NCI-H460 (cell line): ENCODE data around the gene NLRX1. TPM values are rescaled to one million over a fixed set of nuclear protein-coding genes. Genes with fewer than 3 reads are reported as not detected.
"Not testable (repeated sequence)": the region's sequence is repeated elsewhere in the genome, so short reads cannot be mapped to it uniquely, and the experiment has no call there.

Experiments
- DNase-seq: peaks from one replicate; pipeline ENCODE4 v3.0.0-alpha.2; 2016; ENCODE audit warnings: low read depth; ENCODE audit errors: extremely low read depth
- polyA plus RNA-seq: library from polyadenylated mRNA; depleted of rRNA; stranded (reverse); fragments of >200 nt; gene quantifications from 2 replicates; pipeline ENCODE4 v1.2.3, GENCODE V29; 2014; cell fraction: nucleus; rRNA removed
- total RNA-seq: library from RNA; depleted of rRNA; stranded (reverse); fragments of >200 nt; shearing (Covaris generic); gene quantifications from 2 replicates; pipeline ENCODE4 v1.2.3, GENCODE V29; 2014; rRNA removed

The NLRX1 gene, protein sequence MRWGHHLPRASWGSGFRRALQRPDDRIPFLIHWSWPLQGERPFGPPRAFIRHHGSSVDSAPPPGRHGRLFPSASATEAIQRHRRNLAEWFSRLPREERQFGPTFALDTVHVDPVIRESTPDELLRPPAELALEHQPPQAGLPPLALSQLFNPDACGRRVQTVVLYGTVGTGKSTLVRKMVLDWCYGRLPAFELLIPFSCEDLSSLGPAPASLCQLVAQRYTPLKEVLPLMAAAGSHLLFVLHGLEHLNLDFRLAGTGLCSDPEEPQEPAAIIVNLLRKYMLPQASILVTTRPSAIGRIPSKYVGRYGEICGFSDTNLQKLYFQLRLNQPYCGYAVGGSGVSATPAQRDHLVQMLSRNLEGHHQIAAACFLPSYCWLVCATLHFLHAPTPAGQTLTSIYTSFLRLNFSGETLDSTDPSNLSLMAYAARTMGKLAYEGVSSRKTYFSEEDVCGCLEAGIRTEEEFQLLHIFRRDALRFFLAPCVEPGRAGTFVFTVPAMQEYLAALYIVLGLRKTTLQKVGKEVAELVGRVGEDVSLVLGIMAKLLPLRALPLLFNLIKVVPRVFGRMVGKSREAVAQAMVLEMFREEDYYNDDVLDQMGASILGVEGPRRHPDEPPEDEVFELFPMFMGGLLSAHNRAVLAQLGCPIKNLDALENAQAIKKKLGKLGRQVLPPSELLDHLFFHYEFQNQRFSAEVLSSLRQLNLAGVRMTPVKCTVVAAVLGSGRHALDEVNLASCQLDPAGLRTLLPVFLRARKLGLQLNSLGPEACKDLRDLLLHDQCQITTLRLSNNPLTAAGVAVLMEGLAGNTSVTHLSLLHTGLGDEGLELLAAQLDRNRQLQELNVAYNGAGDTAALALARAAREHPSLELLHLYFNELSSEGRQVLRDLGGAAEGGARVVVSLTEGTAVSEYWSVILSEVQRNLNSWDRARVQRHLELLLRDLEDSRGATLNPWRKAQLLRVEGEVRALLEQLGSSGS
- total RNA-seq, result 12.4 and 13.6 TPM in 2 replicates
- polyA plus RNA-seq, result 21.7 and 29.1 TPM in 2 replicates

DNA sequence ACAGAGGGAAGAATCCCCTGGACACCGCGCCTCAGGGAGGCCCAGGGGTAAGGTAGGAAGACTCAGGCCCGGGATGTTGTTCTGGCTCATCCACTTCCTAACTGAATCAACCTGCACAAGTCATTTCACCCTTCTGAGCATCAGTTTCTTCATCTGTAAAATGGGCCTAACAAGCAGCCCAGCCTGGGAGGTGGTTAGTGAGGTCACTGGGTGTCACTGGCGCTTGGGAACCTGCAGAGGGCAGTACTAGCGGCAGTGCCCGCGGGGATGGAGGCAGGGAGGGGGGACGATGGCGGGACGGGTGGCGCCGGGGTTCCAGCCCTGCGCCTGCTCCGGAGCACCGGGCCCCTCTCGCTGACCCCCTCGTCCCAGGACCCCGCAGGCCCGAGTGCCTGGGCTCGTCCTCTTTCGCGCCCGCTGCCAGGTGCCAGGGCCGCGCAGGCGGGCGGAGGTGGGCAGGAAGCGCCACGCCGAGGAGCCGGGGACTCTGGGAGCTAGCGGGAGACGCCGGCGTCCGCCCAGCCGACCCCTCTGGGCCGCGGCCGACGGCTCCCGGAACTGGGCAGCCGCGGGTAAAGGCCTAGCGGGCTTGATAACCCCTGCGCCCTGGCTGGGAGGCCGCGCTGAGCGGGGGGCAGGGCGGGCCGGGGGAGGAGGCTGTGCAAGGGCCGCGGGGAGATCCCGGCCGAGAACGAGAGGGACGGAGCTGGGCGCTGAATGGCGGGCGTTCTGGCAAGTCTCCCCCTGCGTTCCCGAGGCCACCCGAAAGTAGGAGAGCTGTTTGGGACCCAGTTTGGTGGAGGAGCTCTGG, at the start of gene NLRX1:
Gene NLRX1 (plus strand): TSS at position 255 of the 811 bp plus-strand sequence. CDS start 2,679 bp downstream, outside the sequence.
- peak; percentile 80 for DNase-seq

DNA sequence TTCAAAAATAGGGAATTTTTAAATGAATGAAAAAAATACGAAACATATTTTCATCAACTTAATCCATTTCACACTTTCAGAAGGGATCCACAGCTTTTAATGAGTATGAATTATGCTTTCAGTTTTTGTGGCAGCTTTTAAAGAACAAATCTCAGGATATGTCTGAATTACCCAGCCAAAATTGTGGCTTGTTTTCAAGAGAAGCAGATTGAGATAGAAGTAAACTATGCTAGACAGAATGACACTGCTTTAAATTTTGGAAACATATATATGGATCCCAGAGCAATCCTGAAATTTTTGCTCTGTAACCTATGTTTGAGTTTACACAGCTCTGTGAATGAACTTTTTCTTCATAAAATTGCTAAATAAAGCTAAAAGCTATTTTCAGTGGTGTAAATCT, 49.6 kb upstream of the NLRX1 start:
- no peak for DNase-seq

DNA sequence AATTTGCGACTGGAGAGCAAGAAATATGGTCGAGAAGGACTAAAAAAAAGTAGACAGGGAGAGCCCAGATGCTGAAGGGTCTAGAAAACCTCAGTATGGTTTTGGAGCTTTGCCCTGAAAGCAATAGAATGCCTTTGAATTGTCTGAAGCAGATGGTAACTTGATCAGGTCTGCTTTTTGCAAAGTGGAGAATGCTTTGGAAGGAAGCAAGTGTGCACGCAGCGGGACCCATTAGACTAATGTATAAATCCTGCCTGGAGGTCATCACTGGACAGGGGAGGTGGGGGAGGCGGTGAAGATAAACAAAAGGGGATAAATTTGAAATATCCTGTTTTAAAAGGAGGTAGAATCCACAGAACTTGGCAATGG, 47.9 kb upstream of the NLRX1 start:
- DNase-seq, result no peak

DNA sequence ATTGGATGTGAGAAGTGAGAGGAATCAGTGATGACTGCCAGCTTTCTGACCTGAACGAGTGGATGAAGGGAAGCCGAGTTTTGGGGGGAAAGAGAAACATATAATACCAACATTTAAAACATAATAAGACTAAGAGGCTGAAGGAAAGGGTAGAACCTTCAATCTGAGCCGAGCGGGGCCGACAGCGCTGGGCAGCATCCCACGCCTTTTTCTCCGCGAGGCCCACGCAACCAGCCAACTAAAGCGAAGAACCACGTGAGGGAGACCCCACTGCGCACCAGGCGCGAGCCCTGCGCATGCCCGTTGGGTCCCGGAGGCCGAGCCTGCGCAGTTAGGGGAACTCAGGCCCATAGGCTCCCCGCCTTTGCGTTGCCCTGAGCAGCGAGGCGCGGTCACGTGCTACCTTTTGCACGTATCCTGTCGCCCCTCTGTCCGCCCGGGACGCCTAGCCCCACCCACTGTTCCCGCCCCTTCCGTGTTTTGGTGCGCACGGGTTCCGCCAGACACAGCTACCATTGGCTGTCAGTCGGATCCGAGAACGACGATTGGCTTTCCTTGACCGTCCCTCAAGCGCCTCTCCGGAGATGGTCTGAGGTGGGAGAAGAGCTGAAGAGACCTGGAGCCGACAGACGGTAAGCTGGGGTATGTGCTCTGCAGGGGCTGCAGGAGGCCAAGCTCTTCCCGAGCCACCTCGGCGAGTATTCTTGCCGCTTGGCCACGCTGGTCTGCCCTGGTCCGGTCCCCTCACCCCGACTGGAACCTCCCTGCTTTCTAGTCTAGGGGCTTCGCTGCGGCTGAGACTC, 47.3 kb upstream of the NLRX1 start, which contains the start of gene HINFP:
Gene HINFP (plus strand): TSS at position 573 of the 803 bp plus-strand sequence. CDS start 5,365 bp downstream, outside the sequence.
- DNase-seq, result peak; percentile 96

DNA sequence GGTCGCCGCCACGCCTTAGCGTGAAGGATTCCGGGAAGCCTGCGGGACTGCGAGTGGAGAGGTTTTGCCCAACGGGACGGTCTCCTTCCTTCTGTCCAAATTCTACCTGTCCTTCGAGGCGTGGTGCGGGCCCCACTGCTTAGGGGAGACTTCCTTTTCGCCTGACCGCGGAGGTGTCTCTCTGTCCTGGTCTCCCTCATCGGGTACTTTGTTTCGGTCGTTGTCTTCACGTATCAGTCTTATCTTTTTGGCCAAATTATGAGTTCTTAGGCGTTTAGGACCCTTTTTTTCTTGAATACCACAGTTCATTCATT, 46.8 kb upstream of the NLRX1 start:
- no peak for DNase-seq

DNA sequence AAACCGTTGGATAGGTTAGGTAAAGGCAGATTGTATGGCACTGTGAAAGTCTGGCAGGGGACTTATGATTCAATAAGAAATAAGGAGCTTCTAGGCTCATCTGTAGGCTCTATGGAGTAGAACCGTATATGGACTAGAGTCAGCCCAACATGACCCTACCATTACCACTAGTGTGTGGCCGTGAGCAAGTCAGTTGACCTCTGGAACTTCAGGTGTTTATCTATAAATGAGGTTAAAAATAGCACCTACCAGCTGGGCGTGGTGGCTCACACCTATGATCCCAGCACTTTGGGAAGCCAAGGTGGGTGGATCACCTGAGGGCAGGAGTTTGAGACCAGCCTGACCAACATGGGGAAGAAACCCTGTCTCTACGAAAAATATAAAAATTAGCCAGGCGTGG, 42.7 kb upstream of the NLRX1 start:
- no peak for DNase-seq

DNA sequence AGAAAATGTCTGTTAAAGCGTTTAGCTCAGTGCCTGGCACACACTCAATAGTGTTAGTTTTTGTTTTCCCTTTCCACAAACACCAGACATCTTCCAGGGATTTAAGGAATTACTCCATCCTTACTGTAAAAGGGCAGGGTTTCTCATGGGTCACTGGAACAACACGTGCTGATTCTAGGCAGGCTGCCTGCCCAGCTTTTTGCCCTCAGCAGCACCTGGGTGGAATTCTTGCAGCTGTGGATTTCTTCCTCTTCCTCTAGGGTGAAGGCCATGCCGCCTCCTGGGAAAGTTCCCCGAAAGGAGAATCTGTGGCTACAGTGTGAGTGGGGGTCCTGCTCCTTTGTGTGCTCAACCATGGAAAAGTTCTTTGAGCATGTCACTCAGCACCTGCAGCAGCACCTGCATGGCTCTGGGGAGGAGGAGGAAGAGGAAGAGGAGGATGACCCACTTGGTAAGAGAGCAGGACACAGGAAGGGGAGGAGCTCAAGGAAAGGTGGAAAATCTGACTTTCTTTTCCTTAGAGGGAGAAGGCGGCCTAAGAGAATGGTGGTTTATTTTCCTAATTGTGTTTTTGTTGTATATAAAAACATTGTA, 41.8 kb upstream of the NLRX1 start:
- DNase-seq, result no peak

DNA sequence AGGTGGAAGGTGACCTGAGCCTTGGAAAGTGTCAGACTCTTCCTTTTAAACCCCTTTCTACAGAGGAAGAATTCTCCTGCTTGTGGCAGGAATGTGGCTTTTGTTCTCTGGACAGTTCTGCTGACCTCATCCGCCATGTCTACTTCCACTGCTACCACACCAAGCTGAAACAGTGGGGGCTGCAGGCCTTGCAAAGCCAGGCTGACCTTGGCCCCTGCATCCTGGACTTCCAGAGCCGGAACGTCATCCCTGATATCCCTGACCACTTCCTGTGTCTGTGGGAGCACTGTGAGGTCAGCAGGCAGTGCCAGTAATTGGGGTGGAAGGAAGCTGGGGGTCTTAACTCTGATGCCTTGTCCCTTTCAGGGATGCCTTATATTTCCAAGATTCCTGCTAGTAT, 37.9 kb upstream of the NLRX1 start:
- no peak for DNase-seq

DNA sequence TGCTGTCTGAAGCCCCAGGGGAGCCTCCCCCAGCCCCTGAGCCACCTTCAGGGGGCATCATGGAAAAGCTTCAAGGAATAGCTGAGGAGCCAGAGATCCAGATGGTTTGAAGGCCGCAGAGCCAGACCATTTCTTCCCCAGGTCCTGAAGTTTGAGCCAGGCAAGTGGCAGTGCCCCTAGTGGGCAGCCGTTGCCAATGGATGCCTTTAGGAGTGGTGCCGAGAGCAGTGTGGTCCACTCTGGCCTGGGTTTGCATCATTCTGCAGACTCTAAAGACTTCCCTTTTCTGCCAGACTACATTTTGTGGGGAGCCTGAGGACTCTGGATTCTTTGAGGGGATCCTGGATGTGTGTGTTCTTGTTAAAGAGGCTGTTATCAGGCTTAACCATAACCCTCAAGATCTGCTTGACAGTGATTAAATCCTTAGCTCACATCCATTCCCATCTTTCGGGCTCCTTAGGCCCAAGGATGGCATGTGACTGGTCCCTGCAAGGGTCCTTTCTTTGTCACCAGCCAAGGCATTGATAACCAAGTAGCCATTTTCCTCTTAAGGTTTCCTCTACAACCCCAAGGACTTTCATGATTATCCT, 34.0 kb upstream of the NLRX1 start:
- no peak for DNase-seq

DNA sequence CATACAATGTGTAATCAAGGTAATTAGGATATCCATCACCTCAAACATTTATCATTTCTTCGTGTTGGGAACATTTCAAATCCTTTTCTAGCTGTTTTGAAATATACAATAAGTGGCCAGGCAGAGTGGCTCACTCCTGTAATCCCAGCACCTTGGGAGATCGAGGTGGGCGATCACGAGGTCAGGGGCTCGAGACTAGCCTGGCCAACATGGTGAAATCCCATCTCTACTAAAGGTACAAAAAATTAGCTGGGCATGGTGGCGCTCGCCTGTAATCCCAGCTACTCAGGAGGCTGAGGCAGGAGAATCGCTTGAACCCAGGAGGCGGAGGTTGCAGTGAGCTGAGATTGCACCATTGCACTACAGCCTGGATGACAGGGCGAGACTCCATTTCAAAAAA, 29.2 kb upstream of the NLRX1 start:
- DNase-seq, result not testable (repeated sequence)

DNA sequence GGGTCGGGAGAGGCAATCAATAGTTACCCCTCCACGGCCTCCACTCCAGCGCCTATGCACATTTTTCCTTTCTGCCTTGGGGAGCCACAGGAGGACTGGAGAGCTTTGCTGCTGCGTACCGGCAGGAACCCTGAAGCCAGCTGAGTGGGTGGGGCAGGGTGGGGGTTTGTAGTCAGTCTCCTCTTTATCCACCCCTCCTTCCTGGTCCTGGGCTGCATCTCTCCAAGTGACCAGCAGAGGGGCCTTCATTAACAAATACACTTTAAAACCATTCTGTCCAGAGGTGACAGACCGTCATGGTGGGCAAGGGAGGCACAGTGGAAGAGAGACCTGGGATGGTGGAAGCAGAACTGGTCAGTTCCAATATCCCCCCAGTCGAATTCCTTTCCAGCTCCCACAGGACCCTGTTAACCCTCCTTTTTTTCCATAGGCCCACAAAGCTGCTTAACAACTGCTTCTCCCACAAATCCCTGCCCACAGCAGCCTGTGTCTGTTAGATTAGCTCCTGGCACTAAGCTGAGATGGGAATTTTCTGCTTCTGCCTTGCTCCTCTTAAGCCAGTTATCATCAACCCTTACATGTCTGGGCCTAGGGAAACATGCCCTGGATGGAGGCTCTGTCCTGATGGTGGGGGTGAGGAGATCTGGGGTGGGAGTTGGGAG, 23.6 kb upstream of the NLRX1 start:
- peak; percentile 51 for DNase-seq

DNA sequence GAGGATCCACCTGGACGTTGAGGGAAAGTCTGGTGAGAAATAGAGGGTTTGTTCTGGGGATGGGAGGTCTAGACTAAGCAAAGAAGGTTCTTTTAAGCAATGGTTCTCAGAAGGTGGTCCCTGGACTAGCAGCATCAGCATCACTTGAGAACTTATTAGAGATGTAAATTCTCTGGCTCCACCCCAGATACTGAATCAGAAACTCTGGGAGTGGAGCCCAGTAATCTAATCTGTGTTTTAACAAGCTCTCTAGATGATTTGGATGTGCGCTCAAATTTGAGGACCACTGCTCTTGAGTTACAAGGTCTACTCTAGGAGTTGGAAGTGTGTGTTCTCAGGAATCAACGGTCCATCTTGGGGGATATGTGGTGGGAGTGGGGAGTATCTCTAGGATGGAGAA, 23.0 kb upstream of the NLRX1 start:
- no peak for DNase-seq

DNA sequence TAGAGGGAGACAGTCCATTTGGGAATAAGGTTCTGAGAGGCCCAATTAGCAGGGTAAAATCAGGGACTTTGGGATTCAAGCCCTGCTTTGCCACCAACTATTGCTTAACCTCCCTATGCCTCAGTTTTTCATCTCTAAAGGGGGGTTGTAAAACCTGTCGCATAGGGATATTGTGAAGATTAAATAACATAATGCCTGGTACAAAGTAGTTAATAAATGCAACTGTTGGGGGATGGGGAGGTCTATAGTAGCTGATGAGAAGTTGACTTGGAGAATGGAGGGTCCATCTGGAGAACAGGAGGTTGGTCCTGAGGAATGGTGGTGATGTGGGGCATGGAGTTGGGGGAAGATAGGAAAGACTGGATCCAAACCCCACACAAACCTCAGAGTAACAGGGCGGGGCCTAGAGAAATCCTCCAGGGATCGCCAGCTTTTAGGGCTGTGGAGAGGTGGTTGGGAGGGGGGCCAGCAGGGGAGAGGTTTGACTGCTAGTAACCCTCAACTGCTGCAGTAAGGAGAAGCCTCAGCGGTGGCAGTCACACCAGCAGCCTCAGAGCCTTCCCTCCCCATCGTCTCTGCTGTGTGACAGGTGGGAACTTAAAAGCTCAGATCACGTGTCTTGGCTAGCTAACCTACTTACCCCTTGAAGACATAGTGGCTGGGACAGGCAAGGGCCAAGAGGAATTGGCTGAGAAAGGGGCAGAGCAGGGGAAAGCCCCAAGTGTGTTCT, 20.8 kb upstream of the NLRX1 start:
- no peak for DNase-seq

DNA sequence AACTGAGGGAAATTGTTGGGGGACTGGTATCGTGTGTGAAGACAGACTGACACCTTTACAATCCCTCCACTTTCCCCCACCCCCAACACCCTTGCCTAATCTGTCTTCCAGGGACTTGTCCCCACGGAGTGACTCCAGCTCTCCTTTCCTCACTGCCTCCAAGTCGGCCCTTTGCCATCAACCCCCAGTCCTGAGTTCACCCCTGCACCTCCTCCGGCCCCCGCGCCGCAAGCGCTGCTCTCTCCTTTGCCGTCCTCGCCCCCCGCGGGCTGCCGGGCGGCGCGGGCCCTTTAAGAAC, 19.9 kb upstream of the NLRX1 start:
- no peak for DNase-seq

DNA sequence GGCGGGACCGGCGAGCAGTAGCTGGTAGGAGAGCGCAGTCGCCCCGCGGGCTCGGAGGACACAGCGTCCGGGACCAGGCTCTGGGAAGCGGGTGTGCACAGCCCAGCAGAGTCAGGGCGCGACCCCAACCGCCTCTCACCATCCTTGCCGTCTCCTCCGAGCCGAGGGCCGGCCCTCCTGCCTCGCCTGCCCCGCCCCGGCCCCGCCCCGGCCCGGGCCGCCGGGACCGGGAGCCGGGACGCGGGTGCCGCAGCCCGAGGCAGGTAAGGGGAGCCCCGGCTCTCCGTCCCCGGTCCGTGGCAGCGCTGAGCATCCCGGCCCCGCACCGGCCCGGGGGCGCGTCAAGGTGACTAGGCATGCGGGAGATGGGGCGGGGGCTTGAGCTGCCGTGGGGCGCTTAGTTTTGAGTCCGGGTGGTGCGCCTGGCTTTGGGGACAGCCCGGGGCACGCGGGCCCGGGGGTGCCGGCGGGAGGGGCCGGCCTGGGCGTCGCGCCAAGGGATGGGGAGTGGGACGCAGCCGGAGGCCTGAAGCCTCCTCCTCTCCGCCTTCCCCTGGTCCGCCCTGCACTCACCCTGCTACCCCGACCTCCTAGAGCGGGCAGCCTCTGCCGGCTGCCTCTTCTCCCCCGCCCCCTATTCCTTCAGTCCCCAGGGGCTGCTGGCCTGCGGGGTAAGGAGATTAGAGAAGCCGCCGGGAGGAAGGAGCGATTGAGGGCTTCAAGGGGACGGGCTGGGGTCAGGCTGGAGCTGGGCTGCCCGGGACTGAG, 19.3 kb upstream of the NLRX1 start, which contains the start of gene ABCG4:
Gene ABCG4 (plus strand): TSS at position 35 of the 768 bp plus-strand sequence. CDS start 914 bp downstream, outside the sequence.
- DNase-seq, result no peak

DNA sequence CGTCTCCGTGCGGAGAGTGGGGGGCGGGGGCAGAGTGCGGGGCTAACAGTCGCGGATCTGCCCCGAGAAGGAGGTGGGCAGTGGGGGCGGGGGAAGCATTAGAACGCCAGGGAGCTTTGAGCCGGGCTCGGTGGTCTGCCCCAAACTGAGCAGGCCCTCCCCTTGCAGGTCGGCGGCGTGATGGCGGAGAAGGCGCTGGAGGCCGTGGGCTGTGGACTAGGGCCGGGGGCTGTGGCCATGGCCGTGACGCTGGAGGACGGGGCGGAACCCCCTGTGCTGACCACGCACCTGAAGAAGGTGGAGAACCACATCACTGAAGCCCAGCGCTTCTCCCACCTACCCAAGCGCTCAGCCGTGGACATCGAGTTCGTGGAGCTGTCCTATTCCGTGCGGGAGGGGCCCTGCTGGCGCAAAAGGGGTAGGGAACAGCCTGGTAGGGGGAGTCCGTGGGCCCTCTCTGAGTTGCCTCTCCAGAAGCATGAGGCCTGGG, 18.7 kb upstream of the NLRX1 start:
- no peak for DNase-seq

DNA sequence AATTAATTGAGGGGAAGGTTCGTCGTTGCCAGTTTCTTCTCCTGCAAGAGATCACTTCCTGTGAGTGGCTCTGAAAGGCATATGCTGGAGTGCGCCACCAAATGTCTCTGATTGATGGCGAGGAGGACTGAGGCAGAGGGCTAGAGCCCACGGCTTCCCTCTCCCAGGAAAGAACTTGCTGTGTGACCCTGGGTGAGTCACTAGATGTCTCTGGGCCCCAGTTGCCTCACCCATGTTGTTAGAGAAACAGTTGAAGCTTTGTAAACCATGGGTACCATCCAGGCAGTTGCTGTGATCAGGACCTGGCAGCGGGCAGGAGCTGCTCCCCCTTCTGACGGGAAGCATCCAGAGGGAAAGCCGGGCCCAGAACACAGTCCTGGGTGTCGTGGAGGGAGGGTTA, 16.5 kb upstream of the NLRX1 start:
- DNase-seq, result no peak
